ENCODE measurements around the gene MTRF1L. TPM values are rescaled to one million over a fixed set of nuclear protein-coding genes. Genes with fewer than 3 reads are reported as not detected.

Gene MTRF1L
- polyA plus RNA-seq, 1 experiment: 8.1 TPM

DNA sequence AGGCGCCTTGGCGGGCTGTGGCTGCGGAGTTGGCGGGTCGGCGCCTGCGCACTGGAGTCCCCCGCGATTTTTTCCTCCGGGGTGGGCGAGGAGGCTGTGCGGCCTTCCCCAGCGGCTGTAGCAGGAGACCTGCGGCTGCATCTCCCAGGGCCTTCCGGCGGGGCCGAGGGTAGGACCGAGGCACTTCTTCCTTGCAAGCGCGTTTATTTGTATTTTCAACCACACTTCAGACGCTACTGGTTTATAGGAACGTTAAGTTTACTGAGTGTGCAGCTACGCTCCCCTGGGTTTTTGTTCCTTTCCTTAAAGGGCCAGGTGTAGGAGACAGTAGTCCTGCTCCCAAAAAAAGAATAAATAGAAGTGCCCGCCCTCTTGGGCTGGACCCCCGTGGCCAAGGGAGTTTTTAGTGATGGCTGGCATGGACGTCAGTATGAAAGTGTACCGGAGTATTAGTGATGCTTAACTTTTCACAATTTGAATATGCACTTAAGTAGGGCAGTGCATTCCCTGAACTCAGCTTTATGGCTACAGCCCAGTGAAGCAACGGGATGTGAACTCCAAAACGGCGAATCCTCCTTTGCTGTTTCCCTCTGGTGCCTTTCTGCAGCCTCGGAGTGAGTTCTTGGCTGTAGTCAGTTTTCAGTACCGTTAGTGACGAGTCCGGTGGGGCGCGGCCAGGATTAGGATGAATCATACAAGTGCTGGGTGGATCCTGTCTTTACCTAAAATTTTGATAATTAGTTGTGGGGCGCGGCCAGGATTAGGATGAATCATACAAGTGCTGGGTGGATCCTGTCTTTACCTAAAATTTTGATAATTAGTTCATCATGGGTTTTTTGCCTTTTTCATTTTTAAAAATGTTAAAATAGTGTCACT lies 18.6 kb downstream of the MTRF1L start:
- TF ChIP-seq, protein P1, sequence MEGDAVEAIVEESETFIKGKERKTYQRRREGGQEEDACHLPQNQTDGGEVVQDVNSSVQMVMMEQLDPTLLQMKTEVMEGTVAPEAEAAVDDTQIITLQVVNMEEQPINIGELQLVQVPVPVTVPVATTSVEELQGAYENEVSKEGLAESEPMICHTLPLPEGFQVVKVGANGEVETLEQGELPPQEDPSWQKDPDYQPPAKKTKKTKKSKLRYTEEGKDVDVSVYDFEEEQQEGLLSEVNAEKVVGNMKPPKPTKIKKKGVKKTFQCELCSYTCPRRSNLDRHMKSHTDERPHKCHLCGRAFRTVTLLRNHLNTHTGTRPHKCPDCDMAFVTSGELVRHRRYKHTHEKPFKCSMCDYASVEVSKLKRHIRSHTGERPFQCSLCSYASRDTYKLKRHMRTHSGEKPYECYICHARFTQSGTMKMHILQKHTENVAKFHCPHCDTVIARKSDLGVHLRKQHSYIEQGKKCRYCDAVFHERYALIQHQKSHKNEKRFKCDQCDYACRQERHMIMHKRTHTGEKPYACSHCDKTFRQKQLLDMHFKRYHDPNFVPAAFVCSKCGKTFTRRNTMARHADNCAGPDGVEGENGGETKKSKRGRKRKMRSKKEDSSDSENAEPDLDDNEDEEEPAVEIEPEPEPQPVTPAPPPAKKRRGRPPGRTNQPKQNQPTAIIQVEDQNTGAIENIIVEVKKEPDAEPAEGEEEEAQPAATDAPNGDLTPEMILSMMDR (IDR thresholded peaks at IDR 0.05; ENCODE audit: insufficient read depth, low read depth, low read length): no peak
- Histone ChIP-seq H3K27me3 (ENCODE audit: control insufficient read depth, insufficient read depth, low read length) (no peaks in the 10 kb centered on the region), H3K4me3 (ENCODE audit: low read depth, low read length) (peak overlapping the region; percentile 70), H3K36me3 (ENCODE audit: control insufficient read depth, insufficient read depth, low read length) (no peaks in the 10 kb centered on the region)
- POLR2A ChIA-PET: no interaction called here
- DNase-seq (ENCODE audit: low read depth): peak; percentile 29
- CTCF ChIA-PET: no interaction called here

DNA sequence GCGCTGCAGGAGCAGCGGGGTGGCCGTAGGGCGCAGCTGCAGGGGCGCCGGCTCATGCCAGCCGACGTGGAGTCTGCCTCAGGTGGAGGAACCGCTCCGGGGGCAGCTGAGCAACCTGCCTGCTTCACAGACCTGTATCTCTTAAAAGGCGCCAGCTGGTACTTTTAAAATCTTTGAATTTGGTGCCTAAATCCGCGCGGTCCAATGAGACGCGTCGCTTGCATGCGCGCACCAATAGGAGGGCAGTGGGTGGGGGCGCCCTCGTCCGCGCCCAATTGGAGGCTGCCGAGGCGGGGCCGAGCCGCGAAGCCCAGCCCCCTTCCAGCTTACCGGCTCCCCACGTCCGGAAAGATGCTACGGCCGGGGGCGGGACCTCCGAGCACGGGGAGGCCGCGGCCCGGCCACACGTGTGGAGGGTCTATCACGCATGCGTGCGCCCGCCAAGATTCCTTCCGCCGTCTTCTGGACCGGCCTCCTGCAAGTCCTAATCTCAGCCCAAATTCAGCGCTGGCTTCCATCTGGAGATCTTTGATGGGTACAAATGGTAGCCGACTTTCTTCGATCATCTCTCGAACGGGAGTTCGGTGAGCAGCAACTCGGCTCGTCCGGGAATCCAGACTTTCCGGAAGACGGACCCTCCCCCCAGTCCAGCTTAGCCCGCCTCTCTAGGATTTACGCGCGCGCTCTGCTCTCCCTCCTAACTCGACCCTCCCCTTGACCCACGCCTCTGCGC lies 19.4 kb downstream of the MTRF1L start, which contains the start of gene FBXO5:
Gene FBXO5, minus strand, starts transcription at position 138 of the 733 bp plus-strand sequence. Its CDS starts 82 bp downstream, at position 56.
- ChIA-PET POLR2A (interaction anchor here (0.6 to 0.8 kb wide), 2 partner anchors 8 to 19 kb away, joined by 4 to 5 read pairs; partner anchors contain the start of gene MTRF1L), CTCF (no interaction called here)
- TF ChIP-seq, protein P1 (IDR thresholded peaks at IDR 0.05; ENCODE audit: insufficient read depth, low read depth, low read length): no peak
- Histone ChIP-seq H3K36me3 (ENCODE audit: control insufficient read depth, insufficient read depth, low read length) (no peaks in the 10 kb centered on the region), H3K4me3 (ENCODE audit: low read depth, low read length) (peak within 1 kb of the TSS; percentile 70), H3K27me3 (ENCODE audit: control insufficient read depth, insufficient read depth, low read length) (no peaks in the 10 kb centered on the region)
- DNase-seq (ENCODE audit: low read depth): peak; percentile 91

DNA sequence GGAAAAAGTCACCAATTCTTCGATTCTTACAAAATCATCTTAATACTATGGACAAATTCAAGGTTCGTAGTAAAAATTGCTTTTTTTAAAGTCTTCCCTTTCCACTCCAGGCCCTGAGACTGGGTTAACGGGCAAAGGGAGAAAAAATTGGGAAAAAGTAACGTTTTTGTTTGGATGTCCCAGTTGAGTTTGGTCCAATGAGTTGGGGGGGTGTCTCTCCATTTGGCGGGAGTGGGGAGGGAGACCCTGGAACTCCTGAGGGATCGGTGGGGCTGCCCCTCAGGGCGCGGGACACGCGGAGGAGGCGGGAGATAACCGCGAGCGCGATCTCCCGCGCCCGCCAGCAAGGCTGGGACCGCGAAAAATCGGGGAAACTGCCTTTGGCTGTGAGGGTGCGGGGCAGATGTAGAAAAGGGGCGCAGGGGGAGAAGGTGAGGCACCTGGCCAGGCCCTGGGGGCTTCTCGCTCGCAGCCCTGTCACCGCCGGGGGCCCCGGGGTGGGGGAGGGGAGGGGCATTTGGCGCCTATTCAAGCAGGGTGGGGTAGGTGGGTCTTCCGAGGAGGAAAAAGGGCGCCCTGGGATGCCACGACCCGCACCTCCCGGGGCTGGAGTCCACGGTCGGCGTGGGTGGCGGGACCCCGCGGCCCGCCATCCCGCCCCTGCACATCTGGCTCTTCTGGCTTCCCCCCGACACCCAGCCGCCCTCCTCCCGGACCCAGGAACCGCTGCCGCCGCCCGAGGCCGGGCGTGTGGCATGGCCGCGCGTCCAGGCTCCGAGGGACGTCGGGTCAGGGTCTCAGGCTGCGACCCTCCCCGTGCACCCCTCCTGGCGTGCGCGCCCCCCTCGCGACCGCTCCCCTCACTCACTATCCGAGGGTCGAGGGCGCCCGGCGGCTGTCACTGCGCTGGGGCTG lies 20.3 kb downstream of the MTRF1L start:
- POLR2A ChIA-PET: interaction anchor here (0.6 to 0.8 kb wide), 2 partner anchors 9 to 20 kb away, joined by 4 to 5 read pairs; partner anchors contain the start of gene MTRF1L
- Histone ChIP-seq H3K27me3 (ENCODE audit: control insufficient read depth, insufficient read depth, low read length) (no peaks in the 10 kb centered on the region), H3K4me3 (ENCODE audit: low read depth, low read length) (peak overlapping the region; percentile 60), H3K36me3 (ENCODE audit: control insufficient read depth, insufficient read depth, low read length) (no peaks in the 10 kb centered on the region)
- TF ChIP-seq, protein P1 (IDR thresholded peaks at IDR 0.05; ENCODE audit: insufficient read depth, low read depth, low read length): no peak
- CTCF ChIA-PET: no interaction called here
- DNase-seq (ENCODE audit: low read depth): no peak

DNA sequence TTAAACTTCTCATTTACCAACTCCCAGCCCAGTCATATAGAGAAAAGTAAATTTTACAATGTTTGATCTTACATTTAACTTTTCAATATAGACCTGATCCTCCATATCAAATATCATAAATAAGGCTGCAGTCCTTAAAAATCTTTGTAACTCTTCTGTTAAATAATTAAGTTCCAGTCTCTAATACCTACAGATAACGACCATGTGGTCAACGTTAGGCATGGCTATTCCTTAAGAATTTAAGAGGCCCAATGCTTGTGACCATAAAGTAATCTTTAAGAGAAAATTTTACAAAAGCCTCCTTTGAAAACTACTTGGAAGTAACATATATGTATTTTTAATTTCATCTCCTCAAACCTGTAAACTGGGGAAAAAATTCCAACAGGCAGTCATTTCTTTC lies 21.3 kb downstream of the MTRF1L start:
- Histone ChIP-seq H3K36me3 (ENCODE audit: control insufficient read depth, insufficient read depth, low read length) (no peaks in the 10 kb centered on the region), H3K4me3 (ENCODE audit: low read depth, low read length) (peak overlapping the region; percentile 60), H3K27me3 (ENCODE audit: control insufficient read depth, insufficient read depth, low read length) (no peaks in the 10 kb centered on the region)
- TF ChIP-seq, protein P1 (IDR thresholded peaks at IDR 0.05; ENCODE audit: insufficient read depth, low read depth, low read length): no peak
- DNase-seq (ENCODE audit: low read depth): no peak
- POLR2A ChIA-PET: no interaction called here
- CTCF ChIA-PET: no interaction called here
